Muscle layer of colon (tissue), 2 donors: ENCODE data around the gene MMP20.

ENCODE experiments used
- H3K27ac ChIP-seq: one replicate; pipeline ENCODE4 v1.7.0; 2013; ENCODE audit warnings: low read depth, mild to moderate bottlenecking, low read length, moderate library complexity
- H3K27me3 ChIP-seq, 2 donors: one replicate each; pipeline ENCODE4 v1.7.0; 2013; ENCODE audit warnings: low read length in 2 of 2, mild to moderate bottlenecking in 2 of 2; ENCODE audit not compliant: insufficient read depth in 2 of 2, control insufficient read depth in 1 of 2
- H3K36me3 ChIP-seq: one replicate; pipeline ENCODE4 v1.7.0; 2013; ENCODE audit warnings: mild to moderate bottlenecking, low read length; ENCODE audit not compliant: insufficient read depth
- H3K4me1 ChIP-seq: one replicate; pipeline ENCODE4 v1.7.0; 2013; ENCODE audit warnings: mild to moderate bottlenecking, low read length; ENCODE audit not compliant: insufficient read depth
- H3K4me3 ChIP-seq, 2 donors: one replicate each; pipeline ENCODE4 v1.7.0; 2013; ENCODE audit warnings: low read length in 2 of 2, low read depth in 1 of 2, mild to moderate bottlenecking in 1 of 2, moderate library complexity in 1 of 2
- H3K9ac ChIP-seq: one replicate; pipeline ENCODE4 v1.7.0; 2013; ENCODE audit warnings: low read length
- H3K9me3 ChIP-seq: one replicate; pipeline ENCODE4 v1.7.0; 2013; ENCODE audit warnings: mild to moderate bottlenecking, low read length
- donor health status: abdominal sarcoma.
- donor health status: Adenocarcinoma of cecum.

The MMP20 gene

GRCh38 chr11:102552020-102552419 lies 73.1 kb downstream of the MMP20 start:
- no peak overlapping the region for H3K27ac ChIP-seq

GRCh38 chr11:102551169-102551781 lies 73.9 kb downstream of the MMP20 start:
- no peaks in the 10 kb centered on the region for H3K27me3 ChIP-seq
- H3K36me3 ChIP-seq: no peaks in the 10 kb centered on the region
- H3K4me1 ChIP-seq: no peaks in the 10 kb centered on the region
- no peak overlapping the region for H3K27ac ChIP-seq
- H3K9ac ChIP-seq: no peak overlapping the region
- no peak overlapping the region for H3K4me3 ChIP-seq
- no peaks in the 10 kb centered on the region for H3K9me3 ChIP-seq

More at GRCh38 chr11:102552020-102552419, 73.1 kb downstream of the MMP20 start:
- H3K36me3 ChIP-seq: no peaks in the 10 kb centered on the region
- no peaks in the 10 kb centered on the region for H3K4me1 ChIP-seq
- H3K27me3 ChIP-seq: no peaks in the 10 kb centered on the region
- no peak overlapping the region for H3K9ac ChIP-seq
- H3K4me3 ChIP-seq: no peak overlapping the region
- no peaks in the 10 kb centered on the region for H3K9me3 ChIP-seq

- Histone ChIP-seq H3K9ac (no peak overlapping the region), H3K4me1 (no peaks in the 10 kb centered on the region), H3K9me3 (no peaks in the 10 kb centered on the region), H3K27me3 (no peaks in the 10 kb centered on the region), H3K27ac (no peak overlapping the region), H3K4me3 (no peak overlapping the region), H3K36me3 (no peaks in the 10 kb centered on the region)
Measured at GRCh38 chr11:102546923-102547471, 78.1 kb downstream of the MMP20 start.

- Histone ChIP-seq H3K9me3 (no peaks in the 10 kb centered on the region), H3K27me3 (no peaks in the 10 kb centered on the region), H3K27ac (no peak overlapping the region), H3K4me1 (no peaks in the 10 kb centered on the region), H3K4me3 (no peak overlapping the region), H3K9ac (no peak overlapping the region), H3K36me3 (no peaks in the 10 kb centered on the region)
Measured at GRCh38 chr11:102546427-102546826, 78.7 kb downstream of the MMP20 start.

- Histone ChIP-seq H3K9ac (no peak overlapping the region), H3K9me3 (no peaks in the 10 kb centered on the region), H3K27ac (no peak overlapping the region), H3K36me3 (no peaks in the 10 kb centered on the region), H3K4me3 (no peak overlapping the region), H3K4me1 (no peaks in the 10 kb centered on the region), H3K27me3 (no peaks in the 10 kb centered on the region)
Measured at GRCh38 chr11:102545701-102546100, 79.4 kb downstream of the MMP20 start.

GRCh38 chr11:102544594-102544993 lies 80.5 kb downstream of the MMP20 start:
- Histone ChIP-seq H3K27ac (no peak overlapping the region), H3K4me1 (no peaks in the 10 kb centered on the region), H3K36me3 (no peaks in the 10 kb centered on the region), H3K4me3 (no peak overlapping the region), H3K9ac (no peak overlapping the region), H3K27me3 (no peaks in the 10 kb centered on the region), H3K9me3 (no peaks in the 10 kb centered on the region)

- Histone ChIP-seq H3K27me3 (no peaks in the 10 kb centered on the region), H3K4me1 (no peaks in the 10 kb centered on the region), H3K27ac (no peak overlapping the region), H3K4me3 (no peak overlapping the region), H3K9ac (no peak overlapping the region), H3K36me3 (no peaks in the 10 kb centered on the region), H3K9me3 (no peaks in the 10 kb centered on the region)
Measured at GRCh38 chr11:102539567-102539966, 85.6 kb downstream of the MMP20 start.

GRCh38 chr11:102538932-102539331 lies 86.2 kb downstream of the MMP20 start:
- Histone ChIP-seq H3K27ac (no peak overlapping the region), H3K9me3 (no peaks in the 10 kb centered on the region), H3K36me3 (no peaks in the 10 kb centered on the region)

GRCh38 chr11:102534261-102534872 lies 90.8 kb downstream of the MMP20 start:
- no peak overlapping the region for H3K4me3 ChIP-seq
- no peaks in the 10 kb centered on the region for H3K36me3 ChIP-seq
- no peaks in the 10 kb centered on the region for H3K9me3 ChIP-seq
- H3K4me1 ChIP-seq: no peaks in the 10 kb centered on the region
- H3K27ac ChIP-seq: no peak overlapping the region
- H3K27me3 ChIP-seq: no peaks in the 10 kb centered on the region
- no peak overlapping the region for H3K9ac ChIP-seq

More at GRCh38 chr11:102538932-102539331, 86.2 kb downstream of the MMP20 start:
- H3K27me3 ChIP-seq: no peaks in the 10 kb centered on the region
- no peak overlapping the region for H3K9ac ChIP-seq
- no peaks in the 10 kb centered on the region for H3K4me1 ChIP-seq
- H3K4me3 ChIP-seq: no peak overlapping the region

GRCh38 chr11:102530558-102530957 lies 94.6 kb downstream of the MMP20 start, which contains the start of gene MMP7:
Gene MMP7 (minus strand): TSS chr11:102530747. CDS start chr11:102530700, 47 bp downstream.
- no peaks in the 10 kb centered on the region for H3K27me3 ChIP-seq
- no peak within 1 kb of the TSS for H3K4me3 ChIP-seq
- no peak within 1 kb of the TSS for H3K9ac ChIP-seq
- H3K36me3 ChIP-seq: no peaks in the 10 kb centered on the region
- no peaks in the 10 kb centered on the region for H3K9me3 ChIP-seq
- H3K27ac ChIP-seq: no peak within 1 kb of the TSS
- peaks cover 7% of the 10 kb centered on the region for H3K4me1 ChIP-seq

- Histone ChIP-seq H3K9ac (no peak overlapping the region), H3K27ac (no peak overlapping the region), H3K4me3 (no peak overlapping the region), H3K4me1 (peaks cover 7% of the 10 kb centered on the region), H3K27me3 (no peaks in the 10 kb centered on the region), H3K9me3 (no peaks in the 10 kb centered on the region), H3K36me3 (no peaks in the 10 kb centered on the region)
Measured at GRCh38 chr11:102528618-102529017, 96.5 kb downstream of the MMP20 start.

GRCh38 chr11:102527684-102528083 lies 97.4 kb downstream of the MMP20 start:
- peaks cover 7% of the 10 kb centered on the region for H3K4me1 ChIP-seq
- H3K27ac ChIP-seq: no peak overlapping the region
- no peaks in the 10 kb centered on the region for H3K27me3 ChIP-seq
- H3K36me3 ChIP-seq: no peaks in the 10 kb centered on the region
- H3K4me3 ChIP-seq: no peak overlapping the region
- H3K9ac ChIP-seq: no peak overlapping the region
- H3K9me3 ChIP-seq: no peaks in the 10 kb centered on the region
